Activated CD4-positive, alpha-beta T cell treated with anti-CD3 and anti-CD28 coated beads for 36 hours (primary cell): ENCODE data around the gene SLC25A39. TPM values are rescaled to one million over a fixed set of nuclear protein-coding genes. Genes with fewer than 3 reads are reported as not detected.

ENCODE experiments used
- ATAC-seq: fragments of 200-7000 bp; cut with Tn5 transposase; one replicate; pipeline ENCODE4 v1.10.0; 2021; ENCODE audit warnings: mild to moderate bottlenecking, moderate library complexity
- CTCF ChIA-PET: fragments of 350-600 bp; sonication (Branson Sonifier 250); formaldehyde crosslinking; loops from one replicate; lab custom pipeline; 2021; ENCODE audit warnings: antibody characterized with exemption; lab: Charles Lee
- POLR2A ChIA-PET: fragments of 350-600 bp; sonication (Branson Sonifier 250); formaldehyde crosslinking; loops from one replicate; lab custom pipeline; 2021; ENCODE audit warnings: antibody characterized with exemption, inconsistent platforms; lab: Charles Lee
- DNase-seq: peaks from one replicate; pipeline ENCODE4 v3.0.0-alpha.2; 2020
- H3K27ac Mint-ChIP-seq: one replicate; pipeline ENCODE4 v1.8.0; 2021; ENCODE audit warnings: mixed read lengths
- H3K27me3 Mint-ChIP-seq: one replicate; pipeline ENCODE4 v1.8.0; 2021; ENCODE audit warnings: mixed read lengths
- H3K36me3 Mint-ChIP-seq: one replicate; pipeline ENCODE4 v1.8.0; 2021; ENCODE audit warnings: low read depth, mixed read lengths
- H3K4me1 Mint-ChIP-seq: one replicate; pipeline ENCODE4 v1.8.0; 2021; ENCODE audit warnings: mixed read lengths
- H3K4me3 Mint-ChIP-seq: one replicate; pipeline ENCODE4 v1.8.0; 2021; ENCODE audit warnings: mild to moderate bottlenecking, moderate library complexity, mixed read lengths
- H3K9me3 Mint-ChIP-seq: one replicate; pipeline ENCODE4 v1.8.0; 2021; ENCODE audit warnings: low read depth, mixed read lengths
- intact Hi-C, 2 experiments: fragments of 100-400 bp; cut with DNase I in 1 of 2; cut with micrococcal nuclease in 1 of 2; formaldehyde crosslinking; loops; one replicate each; pipeline versions ENCODE4 v1.14.2 to v1.15.1; 2022 to 2024; cut with DNase I, micrococcal nuclease
- total RNA-seq, 2 experiments: library from RNA; stranded (reverse); gene quantifications; one replicate each; pipeline ENCODE4 v1.2.3, GENCODE V29; 2021

Gene SLC25A39
- total RNA-seq, 2 experiments from 2014 or later, result 127 to 129 TPM

- Mint-ChIP-seq H3K36me3 (no peaks in the 10 kb centered on the region), H3K4me1 (peaks cover 2% of the 10 kb centered on the region), H3K4me3 (no peak overlapping the region), H3K27me3 (peaks cover 20% of the 10 kb centered on the region), H3K9me3 (no peaks in the 10 kb centered on the region), H3K27ac (no peak overlapping the region)
- ChIA-PET POLR2A (interaction anchor here (1.4 kb wide), 1 partner anchor 153 kb away, joined by 5 read pairs; no protein-coding TSS in a partner anchor), CTCF (interaction anchor here (0.6 to 4.3 kb wide), 7 partner anchors 8 to 604 kb away, joined by 3 to 25 read pairs (median 4); partner anchors contain the start of gene GRN)
- ATAC-seq, result no peak
- intact Hi-C loops, result no loop called here
- DNase-seq, result no peak
These were observed 37.9 kb upstream of the SLC25A39 start for GRCh38 chr17:44362459-44362948.

DNA sequence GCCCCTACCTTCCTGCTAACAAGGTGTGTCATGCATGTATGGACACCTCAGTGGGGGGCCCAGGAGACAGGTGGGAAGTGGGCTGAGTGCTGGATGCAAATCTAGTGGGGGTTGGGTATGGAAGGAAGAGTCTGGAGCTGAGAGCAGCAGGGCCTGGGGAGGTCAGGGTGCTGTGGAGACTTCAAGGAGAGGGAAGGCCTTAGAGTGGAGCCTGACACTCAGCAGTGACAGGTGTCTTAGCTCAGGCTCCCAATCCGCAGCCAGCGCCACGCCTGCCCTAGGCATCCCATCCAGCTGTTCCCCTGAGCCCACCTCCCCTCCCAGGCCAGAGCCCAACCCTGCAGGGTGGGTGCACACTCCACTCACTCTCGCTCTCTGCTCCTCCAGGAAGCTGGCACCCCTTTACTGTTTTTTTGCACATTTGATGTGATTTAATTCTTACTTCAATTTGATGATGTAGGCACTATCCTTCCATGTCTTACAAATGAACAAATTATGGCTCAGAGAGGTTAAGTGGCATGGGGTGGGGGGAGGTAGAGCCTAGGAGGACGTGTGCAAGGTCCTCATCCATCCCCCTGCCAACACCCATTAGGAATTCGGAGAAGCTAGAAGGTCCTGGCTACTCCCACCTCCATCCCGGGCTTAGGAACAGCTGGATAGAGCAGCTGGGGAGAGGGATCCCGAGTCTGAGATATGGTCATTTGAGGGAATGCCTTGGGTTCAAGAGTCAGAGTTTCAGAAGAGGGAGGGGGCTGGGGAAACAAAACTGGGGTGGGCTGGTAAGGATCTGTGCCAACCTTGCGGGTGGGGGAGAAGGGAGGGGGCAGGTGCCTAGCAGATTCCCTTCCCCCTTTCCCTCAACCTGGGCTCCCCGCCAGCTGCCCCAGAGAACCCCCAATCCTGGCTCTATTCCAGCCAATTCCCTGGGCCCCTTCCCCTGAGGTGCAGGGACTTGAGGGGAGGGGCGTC lies 37.0 kb upstream of the SLC25A39 start:
- intact Hi-C loops, result no loop called here
- Mint-ChIP-seq H3K27ac (no peak overlapping the region), H3K9me3 (no peaks in the 10 kb centered on the region), H3K27me3 (peaks cover 16% of the 10 kb centered on the region), H3K4me1 (peaks cover 2% of the 10 kb centered on the region), H3K4me3 (no peak overlapping the region), H3K36me3 (no peaks in the 10 kb centered on the region)
- ChIA-PET CTCF (interaction anchor here (0.5 to 4.3 kb wide), 6 partner anchors 11 to 525 kb away, joined by 3 to 25 read pairs (median 4); partner anchors contain the start of genes GRN and HDAC5), POLR2A (interaction anchor here (0.6 kb wide), 1 partner anchor 483 kb away, joined by 8 read pairs; no protein-coding TSS in a partner anchor)
- ATAC-seq (no peak), DNase-seq (no peak)

GRCh38 chr17:44360826-44361225 lies 36.2 kb upstream of the SLC25A39 start:
- CTCF ChIA-PET, result interaction anchor here (0.6 to 4.3 kb wide), 5 partner anchors 10 to 526 kb away, joined by 3 to 25 read pairs (median 4); partner anchors contain the start of genes GRN and HDAC5
- intact Hi-C loops, result no loop called here
- Mint-ChIP-seq H3K36me3 (no peaks in the 10 kb centered on the region), H3K4me1 (peaks cover 2% of the 10 kb centered on the region), H3K9me3 (no peaks in the 10 kb centered on the region), H3K27me3 (peaks cover 12% of the 10 kb centered on the region), H3K27ac (no peak overlapping the region), H3K4me3 (no peak overlapping the region)
- POLR2A ChIA-PET, result no interaction called here
- no peak for DNase-seq
- no peak for ATAC-seq

- H3K9me3 Mint-ChIP-seq, result no peaks in the 10 kb centered on the region
- ATAC-seq (no peak), DNase-seq (no peak)
- no peak overlapping the region for H3K27ac Mint-ChIP-seq
- H3K27me3 Mint-ChIP-seq, result peaks cover 8% of the 10 kb centered on the region
- no peak overlapping the region for H3K4me3 Mint-ChIP-seq
- no peaks in the 10 kb centered on the region for H3K36me3 Mint-ChIP-seq
- intact Hi-C loops, result no loop called here
- peaks cover 2% of the 10 kb centered on the region for H3K4me1 Mint-ChIP-seq
- ChIA-PET CTCF (interaction anchor here (0.6 to 4.3 kb wide), 4 partner anchors 9 to 15 kb away, joined by 3 to 25 read pairs (median 12); partner anchors contain the start of gene GRN), POLR2A (interaction anchor here (0.6 kb wide), 2 partner anchors 138 to 175 kb away, joined by 3 to 4 read pairs; no protein-coding TSS in a partner anchor)
These were observed 35.5 kb upstream of the SLC25A39 start for GRCh38 chr17:44360144-44360533.

- ChIA-PET POLR2A (interaction anchor here (0.6 kb wide), 2 partner anchors 138 to 175 kb away, joined by 3 to 4 read pairs; no protein-coding TSS in a partner anchor), CTCF (interaction anchor here (0.7 to 4.3 kb wide), 2 partner anchors 9 kb away, joined by 3 to 25 read pairs; no protein-coding TSS in a partner anchor)
- intact Hi-C loops, result no loop called here
- Mint-ChIP-seq H3K27me3 (peaks cover 4% of the 10 kb centered on the region), H3K4me1 (peaks cover 2% of the 10 kb centered on the region), H3K9me3 (no peaks in the 10 kb centered on the region), H3K4me3 (no peak overlapping the region), H3K36me3 (no peaks in the 10 kb centered on the region), H3K27ac (no peak overlapping the region)
- DNase-seq (no peak), ATAC-seq (no peak)
These were observed 35.0 kb upstream of the SLC25A39 start for GRCh38 chr17:44359458-44360143.

DNA sequence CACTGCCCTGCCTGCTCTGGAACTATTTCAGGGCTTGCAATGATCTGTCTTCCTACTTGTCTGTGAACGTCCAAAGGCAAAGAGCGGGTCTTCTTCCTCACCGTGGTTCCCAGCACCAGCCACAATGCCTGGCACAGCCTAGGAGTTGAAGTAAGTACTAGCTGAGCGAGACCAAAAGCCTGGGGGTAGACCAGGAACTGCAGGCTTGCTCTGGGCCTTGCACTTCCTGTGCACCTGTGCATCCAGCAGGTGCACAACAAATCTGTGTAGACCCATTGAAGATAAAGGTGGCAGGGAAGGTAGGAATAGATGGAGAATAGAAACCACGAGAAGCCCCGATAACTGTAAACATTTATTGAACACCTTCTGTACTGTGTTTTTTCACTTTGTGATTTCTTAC lies 34.4 kb upstream of the SLC25A39 start:
- Mint-ChIP-seq H3K27ac (no peak overlapping the region), H3K36me3 (no peaks in the 10 kb centered on the region), H3K27me3 (peaks cover 4% of the 10 kb centered on the region), H3K9me3 (no peaks in the 10 kb centered on the region), H3K4me3 (no peak overlapping the region), H3K4me1 (peaks cover 2% of the 10 kb centered on the region)
- ChIA-PET CTCF (interaction anchor here (1.2 to 2.3 kb wide), 3 partner anchors 8 to 17 kb away, joined by 3 to 12 read pairs (median 7); partner anchors contain the start of gene GRN), POLR2A (no interaction called here)
- ATAC-seq (no peak), DNase-seq (no peak)
- intact Hi-C loops, result no loop called here

DNA sequence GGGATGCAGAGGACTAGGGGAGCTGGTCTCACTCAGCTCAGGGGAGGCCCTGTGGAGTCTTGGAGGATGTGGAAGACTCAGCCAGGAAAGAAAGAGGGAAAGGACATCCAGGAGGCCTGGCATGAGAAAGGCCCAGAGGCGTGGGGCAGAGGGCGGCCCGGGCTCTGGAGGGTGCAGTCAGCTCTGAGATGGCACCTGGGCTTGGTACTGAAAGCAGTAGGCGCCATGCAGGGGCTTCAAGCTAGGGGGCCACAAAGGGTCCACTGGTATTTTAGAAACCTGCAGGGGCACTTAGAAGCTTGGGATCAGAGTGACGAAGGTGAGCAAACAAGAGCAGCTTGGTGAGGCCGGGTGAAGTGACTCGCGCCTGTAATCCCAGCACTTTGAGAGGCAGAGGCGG lies 33.4 kb upstream of the SLC25A39 start:
- no peak for DNase-seq
- ChIA-PET POLR2A (no interaction called here), CTCF (interaction anchor here (1.0 to 2.3 kb wide), 5 partner anchors 9 to 146 kb away, joined by 3 to 12 read pairs (median 6); partner anchors contain the start of gene GRN)
- Mint-ChIP-seq H3K27me3 (peaks cover 4% of the 10 kb centered on the region), H3K9me3 (no peaks in the 10 kb centered on the region), H3K4me1 (no peaks in the 10 kb centered on the region), H3K27ac (no peak overlapping the region), H3K4me3 (no peak overlapping the region), H3K36me3 (no peaks in the 10 kb centered on the region)
- intact Hi-C loops, result no loop called here
- ATAC-seq, result no peak

- H3K4me1 Mint-ChIP-seq, result no peaks in the 10 kb centered on the region
- H3K27ac Mint-ChIP-seq, result no peak overlapping the region
- H3K27me3 Mint-ChIP-seq, result no peaks in the 10 kb centered on the region
- CTCF ChIA-PET, result interaction anchor here (0.9 to 3.3 kb wide), 4 partner anchors 11 to 478 kb away, joined by 3 to 19 read pairs (median 4); partner anchors contain the start of gene GRN
- H3K4me3 Mint-ChIP-seq, result no peak overlapping the region
- intact Hi-C loops, result no loop called here
- no peaks in the 10 kb centered on the region for H3K9me3 Mint-ChIP-seq
- no peak for ATAC-seq
- DNase-seq, result no peak
- peaks cover 3% of the 10 kb centered on the region for H3K36me3 Mint-ChIP-seq
- POLR2A ChIA-PET, result no interaction called here
These were observed 31.6 kb upstream of the SLC25A39 start for GRCh38 chr17:44356241-44356640.

DNA sequence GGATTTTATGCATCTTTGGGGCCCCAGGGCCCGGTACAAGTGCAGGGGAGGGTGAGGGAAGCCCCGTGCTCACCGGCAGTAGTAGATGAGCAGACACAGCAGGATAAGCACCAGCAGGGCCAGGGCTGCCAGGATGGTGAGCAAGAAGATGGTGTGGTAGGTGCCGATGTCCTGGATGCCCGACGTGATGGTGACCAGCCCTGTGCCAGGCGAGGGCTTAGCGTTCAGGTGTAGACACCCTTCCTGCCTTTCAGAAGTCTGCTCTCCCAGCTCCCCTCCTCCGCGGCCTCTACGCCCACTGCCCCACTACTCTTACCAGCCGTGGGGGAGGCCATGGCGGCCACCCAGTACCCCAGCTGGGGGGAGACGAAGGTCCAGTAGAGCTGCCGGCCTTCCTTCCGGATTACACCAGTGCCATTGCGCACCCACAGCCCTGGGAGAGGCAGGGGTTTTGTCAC lies 31.0 kb upstream of the SLC25A39 start:
- CTCF ChIA-PET, result interaction anchor here (1.0 to 3.3 kb wide), 3 partner anchors 10 to 478 kb away, joined by 3 to 19 read pairs (median 4); partner anchors contain the start of gene GRN
- POLR2A ChIA-PET, result no interaction called here

DNA sequence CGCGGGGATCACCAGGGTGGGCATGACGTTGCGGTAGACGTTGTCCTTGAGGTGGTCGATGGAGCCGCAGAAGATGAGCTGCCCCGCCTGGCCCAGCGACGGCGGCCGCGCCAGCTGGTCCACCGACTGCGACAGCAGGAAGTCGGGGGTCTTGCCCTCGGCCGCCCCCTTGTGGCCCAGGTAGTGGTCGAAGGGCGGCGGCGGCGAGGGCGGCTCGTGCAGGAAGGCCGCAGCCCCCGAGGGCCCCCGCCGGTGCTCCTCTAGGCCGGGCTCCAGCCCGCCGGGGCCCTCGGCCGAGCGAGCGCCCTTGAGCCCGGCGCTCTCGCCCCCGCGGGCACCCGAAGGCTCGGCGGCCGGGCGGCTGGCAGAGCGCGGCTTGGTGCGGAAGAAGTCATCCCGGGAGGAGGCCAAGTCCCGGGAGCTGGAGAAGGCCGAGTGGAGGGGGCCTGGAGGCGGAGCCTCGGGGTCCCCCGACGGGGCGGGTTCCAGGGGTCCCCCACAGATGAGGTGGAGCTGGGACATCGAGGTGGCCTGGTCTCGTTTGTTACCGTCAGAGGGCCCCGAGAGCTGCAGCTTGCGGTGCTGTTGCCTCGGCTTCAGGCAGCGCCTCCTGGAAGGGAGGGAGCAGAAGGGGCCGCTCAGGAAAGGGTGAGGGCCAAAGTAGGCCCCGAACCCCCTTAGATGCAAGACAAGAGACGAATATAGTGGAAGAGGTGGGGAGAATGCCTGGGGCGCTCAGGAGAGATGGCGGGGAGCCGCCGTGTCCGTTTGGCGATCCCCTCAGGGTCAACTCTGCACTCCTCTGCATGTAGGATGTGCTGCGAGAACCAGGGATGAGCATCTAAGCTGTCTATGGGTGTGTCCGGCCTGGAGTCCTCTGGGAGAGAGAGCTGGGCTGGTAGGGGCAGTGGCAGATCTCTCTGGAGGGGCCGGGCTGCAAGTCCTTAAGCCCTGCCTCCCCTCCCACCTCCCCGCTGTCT lies 30.2 kb upstream of the SLC25A39 start:
- Mint-ChIP-seq H3K27ac (no peak overlapping the region), H3K27me3 (no peaks in the 10 kb centered on the region), H3K4me3 (peak overlapping the region; percentile 44), H3K4me1 (no peaks in the 10 kb centered on the region), H3K36me3 (peaks cover 3% of the 10 kb centered on the region), H3K9me3 (no peaks in the 10 kb centered on the region)
- peak; percentile 40 for ATAC-seq
- ChIA-PET POLR2A (no interaction called here), CTCF (interaction anchor here (0.6 to 3.3 kb wide), 11 partner anchors 8 to 477 kb away, joined by 3 to 19 read pairs (median 4); partner anchors contain the start of genes FAM171A2 and GRN)
- DNase-seq, result peak; percentile 75
- intact Hi-C loops, result no loop called here

More for the DNA sequence above, 31.0 kb upstream of the SLC25A39 start:
- H3K36me3 Mint-ChIP-seq, result peaks cover 3% of the 10 kb centered on the region
- no peak overlapping the region for H3K4me3 Mint-ChIP-seq
- DNase-seq (no peak), ATAC-seq (no peak)
- H3K4me1 Mint-ChIP-seq, result no peaks in the 10 kb centered on the region
- no peak overlapping the region for H3K27ac Mint-ChIP-seq
- no peaks in the 10 kb centered on the region for H3K9me3 Mint-ChIP-seq
- intact Hi-C loops, result no loop called here
- no peaks in the 10 kb centered on the region for H3K27me3 Mint-ChIP-seq
